Measurements from ENCODE around the gene ROGDI. TPM values are rescaled to one million over a fixed set of nuclear protein-coding genes. Genes with fewer than 3 reads are reported as not detected.

ROGDI gene
- total RNA-seq, 1 donor from 2014 or later = 3.3 TPM

- no peak overlapping the region for H3K27ac Mint-ChIP-seq
- H3K36me3 Mint-ChIP-seq (ENCODE audit: low read depth) = peaks cover 45% of the 10 kb centered on the region
Measured at GRCh38 chr16:4831616-4832015, 29.2 kb upstream of the ROGDI start.

DNA sequence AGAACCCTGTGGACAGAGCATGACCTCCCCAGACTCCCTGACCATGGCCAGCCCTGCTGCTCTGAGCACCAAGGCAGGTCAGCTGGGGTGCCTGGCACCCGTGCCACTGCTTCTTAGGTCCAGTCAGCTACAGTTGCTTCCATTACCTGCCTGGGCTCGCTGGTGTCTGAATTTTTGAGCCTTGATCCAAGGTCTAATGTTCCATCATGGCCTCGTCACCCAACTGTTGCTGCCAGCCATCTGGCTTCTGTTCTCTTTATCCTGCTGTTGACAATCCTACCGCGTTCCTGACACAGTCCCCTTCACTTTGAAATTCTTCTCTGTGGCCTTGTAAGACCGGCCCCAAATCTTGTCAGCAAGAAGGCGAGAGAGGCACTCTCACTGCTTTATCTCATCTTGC lies 28.0 kb upstream of the ROGDI start:
- Mint-ChIP-seq H3K27me3 (ENCODE audit: insufficient read depth) (no peaks in the 10 kb centered on the region), H3K27ac (no peak overlapping the region), H3K9me3 (no peaks in the 10 kb centered on the region), H3K4me1 (ENCODE audit: low read depth) (no peaks in the 10 kb centered on the region), H3K4me3 (no peak overlapping the region), H3K36me3 (ENCODE audit: low read depth) (peaks cover 41% of the 10 kb centered on the region)
- intact Hi-C loops (cut with micrococcal nuclease) = no loop called here
- DNase-seq (ENCODE audit: low spot score) = no peak

More at GRCh38 chr16:4831616-4832015, 29.2 kb upstream of the ROGDI start:
- intact Hi-C loops (cut with micrococcal nuclease) = no loop called here
- Mint-ChIP-seq H3K27me3 (ENCODE audit: insufficient read depth) (no peaks in the 10 kb centered on the region), H3K4me1 (ENCODE audit: low read depth) (no peaks in the 10 kb centered on the region), H3K4me3 (no peak overlapping the region), H3K9me3 (no peaks in the 10 kb centered on the region)
- DNase-seq (ENCODE audit: low spot score) = no peak

DNA sequence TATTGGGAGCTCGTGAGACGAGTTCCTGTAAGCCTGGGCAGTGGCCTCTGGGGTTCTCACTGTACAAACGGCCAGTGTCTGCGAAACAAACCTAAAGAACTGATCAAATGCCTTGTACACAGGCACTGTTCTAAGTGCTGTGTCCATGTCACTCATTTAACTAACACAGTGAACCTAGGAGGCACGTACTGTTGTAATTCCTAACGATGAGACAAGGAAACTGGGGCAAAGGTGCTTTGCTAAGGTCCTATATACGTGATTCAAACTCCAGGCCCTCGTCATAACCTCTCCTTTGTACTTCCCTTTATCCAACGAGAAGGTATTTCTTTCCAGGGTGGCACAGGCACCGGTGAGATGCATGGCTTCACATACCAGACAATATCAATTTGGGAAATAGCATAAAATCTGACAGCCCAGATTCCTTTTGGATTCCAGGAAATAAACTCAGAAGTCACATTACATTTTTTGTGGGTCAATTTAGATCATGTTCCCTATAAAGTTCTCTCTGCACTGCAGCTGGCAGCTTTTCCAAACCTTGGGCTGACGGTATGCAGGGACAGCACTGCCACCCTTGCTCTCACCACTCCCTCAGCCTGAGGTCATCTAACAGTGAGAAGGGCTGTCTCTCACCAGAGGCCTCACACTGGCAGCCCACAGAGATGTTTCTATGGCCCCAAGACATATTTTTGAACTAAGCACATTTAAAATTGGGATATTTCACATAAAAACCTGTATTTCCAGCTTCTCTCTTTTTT lies 26.3 kb upstream of the ROGDI start:
- H3K4me3 Mint-ChIP-seq = no peak overlapping the region
- no peaks in the 10 kb centered on the region for H3K27me3 Mint-ChIP-seq (ENCODE audit: insufficient read depth)
- H3K9me3 Mint-ChIP-seq = no peaks in the 10 kb centered on the region
- no peak for DNase-seq (ENCODE audit: low spot score)
- H3K36me3 Mint-ChIP-seq (ENCODE audit: low read depth) = peaks cover 50% of the 10 kb centered on the region
- intact Hi-C loops (cut with micrococcal nuclease) = no loop called here
- peak overlapping the region; percentile 29 for H3K27ac Mint-ChIP-seq
- H3K4me1 Mint-ChIP-seq (ENCODE audit: low read depth) = no peaks in the 10 kb centered on the region

GRCh38 chr16:4826980-4827379 lies 24.5 kb upstream of the ROGDI start:
- Mint-ChIP-seq H3K9me3 (no peaks in the 10 kb centered on the region), H3K4me1 (ENCODE audit: low read depth) (no peaks in the 10 kb centered on the region), H3K4me3 (no peak overlapping the region), H3K27ac (no peak overlapping the region), H3K36me3 (ENCODE audit: low read depth) (peaks cover 46% of the 10 kb centered on the region), H3K27me3 (ENCODE audit: insufficient read depth) (no peaks in the 10 kb centered on the region)
- no peak for DNase-seq (ENCODE audit: low spot score)
- intact Hi-C loops (cut with micrococcal nuclease) = no loop called here

DNA sequence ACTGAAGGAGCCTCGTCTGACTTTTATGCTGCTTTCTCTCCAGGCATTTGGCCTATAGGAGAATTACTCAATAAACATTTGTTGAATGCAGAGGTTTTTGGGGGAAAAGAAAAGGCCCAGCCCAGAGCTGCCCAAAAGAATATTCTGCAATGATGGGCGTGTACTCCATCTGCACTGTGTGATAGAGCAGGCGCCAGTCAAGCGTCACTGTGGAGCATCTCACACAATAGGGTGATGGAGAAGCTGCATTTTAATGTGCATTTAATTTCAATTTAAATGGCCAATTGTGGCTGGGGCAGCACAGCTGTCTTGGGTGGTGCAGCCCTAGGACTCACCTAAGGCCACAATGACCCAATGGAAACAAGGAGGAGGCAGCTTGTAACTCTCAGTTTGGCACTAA lies 24.1 kb upstream of the ROGDI start:
- Mint-ChIP-seq H3K27me3 (ENCODE audit: insufficient read depth) (no peaks in the 10 kb centered on the region), H3K4me3 (no peak overlapping the region), H3K4me1 (ENCODE audit: low read depth) (no peaks in the 10 kb centered on the region), H3K27ac (no peak overlapping the region), H3K36me3 (ENCODE audit: low read depth) (peaks cover 49% of the 10 kb centered on the region), H3K9me3 (no peaks in the 10 kb centered on the region)
- no peak for DNase-seq (ENCODE audit: low spot score)
- intact Hi-C loops (cut with micrococcal nuclease) = no loop called here

DNA sequence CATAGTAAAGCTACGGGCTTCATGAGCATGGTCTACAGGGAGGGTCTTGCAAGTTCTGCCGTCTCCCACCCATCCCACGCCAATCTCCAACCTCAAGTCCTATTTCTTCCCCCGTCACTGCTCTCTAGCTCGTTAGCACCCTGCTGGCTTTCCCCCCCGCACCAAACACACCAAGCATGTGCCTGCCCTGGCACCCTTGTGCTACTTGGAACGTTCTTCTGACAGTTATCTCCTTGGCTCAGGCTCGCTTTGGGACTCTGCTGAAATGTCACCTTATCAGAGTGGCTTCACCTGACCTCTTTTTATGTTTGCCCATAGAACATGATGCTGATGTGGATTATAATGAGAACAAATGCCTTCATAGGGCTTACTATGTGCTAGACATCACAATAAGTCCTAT lies 22.8 kb upstream of the ROGDI start:
- DNase-seq (ENCODE audit: low spot score) = no peak
- no peaks in the 10 kb centered on the region for H3K4me1 Mint-ChIP-seq (ENCODE audit: low read depth)
- intact Hi-C loops (cut with micrococcal nuclease) = no loop called here
- H3K36me3 Mint-ChIP-seq (ENCODE audit: low read depth) = peaks cover 44% of the 10 kb centered on the region
- no peaks in the 10 kb centered on the region for H3K9me3 Mint-ChIP-seq
- no peak overlapping the region for H3K4me3 Mint-ChIP-seq
- no peak overlapping the region for H3K27ac Mint-ChIP-seq
- no peaks in the 10 kb centered on the region for H3K27me3 Mint-ChIP-seq (ENCODE audit: insufficient read depth)

- Mint-ChIP-seq H3K27me3 (ENCODE audit: insufficient read depth) (no peaks in the 10 kb centered on the region), H3K36me3 (ENCODE audit: low read depth) (peaks cover 44% of the 10 kb centered on the region), H3K9me3 (no peaks in the 10 kb centered on the region), H3K27ac (no peak overlapping the region), H3K4me1 (ENCODE audit: low read depth) (no peaks in the 10 kb centered on the region), H3K4me3 (no peak overlapping the region)
- DNase-seq (ENCODE audit: low spot score) = no peak
- intact Hi-C loops (cut with micrococcal nuclease) = no loop called here
Measured at GRCh38 chr16:4820652-4821051, 18.2 kb upstream of the ROGDI start.

DNA sequence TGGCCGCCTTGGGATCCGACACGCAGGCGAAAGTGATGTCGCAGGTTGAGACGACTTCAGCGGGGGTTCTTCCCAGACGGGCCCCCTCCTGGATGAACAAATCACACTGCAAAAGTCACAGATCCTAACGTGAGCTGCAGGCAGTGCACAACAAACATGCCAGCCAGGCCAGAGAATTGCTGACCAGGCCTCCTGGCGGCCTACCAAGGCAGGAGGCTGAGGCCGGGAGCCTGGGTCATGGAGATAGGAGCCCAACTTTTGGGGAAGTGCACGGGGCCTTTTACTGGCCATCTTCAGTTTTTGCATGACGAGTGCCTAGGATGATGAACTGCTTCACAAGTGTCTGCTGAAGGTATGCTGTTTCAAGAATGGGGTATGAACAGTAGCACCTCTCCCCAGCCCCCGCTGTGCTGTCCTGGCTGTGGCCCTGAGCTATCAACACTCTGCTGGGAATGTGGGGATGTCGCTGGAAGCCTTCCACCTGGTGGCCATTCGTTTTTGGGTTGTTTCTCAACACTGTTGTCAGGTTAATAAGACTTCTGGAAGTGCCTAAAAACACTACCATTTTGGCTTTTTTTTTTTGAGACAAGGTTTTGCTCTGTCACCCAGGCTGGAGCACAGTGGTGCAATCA lies 12.2 kb upstream of the ROGDI start:
- H3K36me3 Mint-ChIP-seq (ENCODE audit: low read depth) = peaks cover 38% of the 10 kb centered on the region
- intact Hi-C loops (cut with micrococcal nuclease) = no loop called here
- no peak overlapping the region for H3K27ac Mint-ChIP-seq
- H3K4me1 Mint-ChIP-seq (ENCODE audit: low read depth) = no peaks in the 10 kb centered on the region
- H3K9me3 Mint-ChIP-seq = no peaks in the 10 kb centered on the region
- no peaks in the 10 kb centered on the region for H3K27me3 Mint-ChIP-seq (ENCODE audit: insufficient read depth)
- no peak overlapping the region for H3K4me3 Mint-ChIP-seq
- no peak for DNase-seq (ENCODE audit: low spot score)

DNA sequence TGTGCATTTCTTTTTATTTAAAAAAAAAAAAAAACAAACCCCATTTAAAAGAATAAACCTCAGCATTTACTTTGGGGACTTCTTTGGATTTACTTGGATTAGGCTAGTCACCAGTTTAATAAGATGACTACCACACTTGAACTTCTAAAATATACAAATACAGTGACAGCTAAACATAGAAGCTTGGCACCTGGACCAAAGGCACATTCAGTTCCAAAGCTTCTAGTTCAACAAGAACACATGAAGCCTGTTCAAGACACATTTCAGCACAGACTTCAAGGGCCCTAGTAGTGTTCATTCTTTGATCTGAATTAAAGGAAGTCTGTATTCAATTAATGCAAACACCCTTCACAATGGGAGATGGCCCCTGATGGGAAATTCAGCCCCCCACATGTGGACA lies 11.6 kb upstream of the ROGDI start:
- Mint-ChIP-seq H3K27ac (no peak overlapping the region), H3K36me3 (ENCODE audit: low read depth) (peaks cover 36% of the 10 kb centered on the region), H3K27me3 (ENCODE audit: insufficient read depth) (no peaks in the 10 kb centered on the region), H3K9me3 (no peaks in the 10 kb centered on the region), H3K4me3 (no peak overlapping the region), H3K4me1 (ENCODE audit: low read depth) (no peaks in the 10 kb centered on the region)
- intact Hi-C loops (cut with micrococcal nuclease) = no loop called here
- no peak for DNase-seq (ENCODE audit: low spot score)

DNA sequence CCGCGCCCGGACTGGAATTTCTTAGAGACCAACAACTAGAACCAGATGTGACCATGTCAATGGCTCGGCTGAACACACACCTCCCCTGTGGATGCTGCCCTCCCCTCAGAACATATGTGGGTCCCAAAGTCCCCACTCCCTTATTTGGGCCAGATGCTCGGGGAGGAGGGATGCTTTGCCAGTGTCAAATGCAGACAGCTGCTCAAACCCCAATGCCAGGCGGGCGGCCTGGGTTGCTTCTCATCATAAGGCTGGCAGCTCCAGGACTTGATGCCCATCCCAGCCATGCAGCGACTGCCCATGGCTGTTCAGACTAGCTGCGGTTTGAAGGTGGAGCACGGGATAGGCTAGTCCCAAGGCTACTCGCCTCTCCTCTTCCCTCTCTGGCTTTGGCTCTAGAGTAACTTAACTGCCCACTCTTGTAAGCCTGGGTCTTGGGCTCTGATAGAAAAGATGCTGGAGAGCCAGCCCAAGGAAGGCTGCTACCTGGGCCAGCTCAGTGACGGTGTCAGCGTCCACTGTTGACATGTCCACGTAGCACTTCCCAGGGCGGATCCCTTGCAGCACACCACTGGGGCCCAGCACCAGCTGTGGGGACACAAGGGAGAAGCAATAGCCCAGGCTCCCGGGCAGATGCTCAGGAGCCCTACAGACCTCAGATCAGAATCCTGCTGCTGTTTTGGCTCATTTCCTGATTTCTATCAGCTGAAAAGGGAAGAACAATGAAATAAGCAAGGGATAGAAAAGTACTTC lies 11.0 kb upstream of the ROGDI start:
- intact Hi-C loops (cut with micrococcal nuclease) = no loop called here
- Mint-ChIP-seq H3K27me3 (ENCODE audit: insufficient read depth) (no peaks in the 10 kb centered on the region), H3K4me3 (no peak overlapping the region), H3K9me3 (no peaks in the 10 kb centered on the region), H3K27ac (no peak overlapping the region), H3K36me3 (ENCODE audit: low read depth) (peaks cover 35% of the 10 kb centered on the region), H3K4me1 (ENCODE audit: low read depth) (no peaks in the 10 kb centered on the region)
- DNase-seq (ENCODE audit: low spot score) = no peak

- H3K4me1 Mint-ChIP-seq (ENCODE audit: low read depth) = no peaks in the 10 kb centered on the region
- intact Hi-C loops (cut with micrococcal nuclease) = no loop called here
- H3K4me3 Mint-ChIP-seq = no peak overlapping the region
- no peak overlapping the region for H3K27ac Mint-ChIP-seq
- DNase-seq (ENCODE audit: low spot score) = no peak
- H3K36me3 Mint-ChIP-seq (ENCODE audit: low read depth) = peaks cover 35% of the 10 kb centered on the region
- no peaks in the 10 kb centered on the region for H3K9me3 Mint-ChIP-seq
- no peaks in the 10 kb centered on the region for H3K27me3 Mint-ChIP-seq (ENCODE audit: insufficient read depth)
Measured at GRCh38 chr16:4811773-4812172, 9.3 kb upstream of the ROGDI start.

- H3K4me3 Mint-ChIP-seq = no peak overlapping the region
- DNase-seq (ENCODE audit: low spot score) = no peak
- H3K27me3 Mint-ChIP-seq (ENCODE audit: insufficient read depth) = no peaks in the 10 kb centered on the region
- H3K9me3 Mint-ChIP-seq = no peaks in the 10 kb centered on the region
- no peak overlapping the region for H3K27ac Mint-ChIP-seq
- intact Hi-C loops (cut with micrococcal nuclease) = no loop called here
- H3K4me1 Mint-ChIP-seq (ENCODE audit: low read depth) = no peaks in the 10 kb centered on the region
- peaks cover 32% of the 10 kb centered on the region for H3K36me3 Mint-ChIP-seq (ENCODE audit: low read depth)
Measured at GRCh38 chr16:4811242-4811641, 8.8 kb upstream of the ROGDI start.

GRCh38 chr16:4806280-4806679 lies 3.8 kb upstream of the ROGDI start:
- Mint-ChIP-seq H3K4me3 (no peak overlapping the region), H3K4me1 (ENCODE audit: low read depth) (peaks cover 9% of the 10 kb centered on the region), H3K27ac (no peak overlapping the region), H3K9me3 (no peaks in the 10 kb centered on the region), H3K27me3 (ENCODE audit: insufficient read depth) (no peaks in the 10 kb centered on the region), H3K36me3 (ENCODE audit: low read depth) (peaks cover 21% of the 10 kb centered on the region)
- intact Hi-C loops (cut with micrococcal nuclease) = no loop called here
- no peak for DNase-seq (ENCODE audit: low spot score)

Data from activated T-helper 1 cell treated with anti-CD3 and anti-CD28 coated beads, Interleukin-12 subunit alpha, Interleukin-12 subunit beta, Interleukin-2, Interleukin-4 antibody, amounts not matched to agents 30 ng/mL and 10 ng/mL and 1 ng/mL, durations not matched to agents 14 hours and 24 hours and 36 hours (primary cell).